Stimulated activated naive CD8-positive, alpha-beta T cell treated with anti-CD3 and anti-CD28 coated beads, Interleukin-15, Interleukin-2, amounts not matched to agents 100 ng/mL and 50 ng/mL, for 24 hours (primary cell): ENCODE data around the gene MTARC2.

ENCODE experiments used
- H3K27ac Mint-ChIP-seq: one replicate; pipeline ENCODE4 v1.8.0; 2021; ENCODE audit warnings: mild to moderate bottlenecking, mixed read lengths
- H3K27me3 Mint-ChIP-seq: one replicate; pipeline ENCODE4 v1.8.0; 2021; ENCODE audit warnings: mixed read lengths
- H3K36me3 Mint-ChIP-seq: one replicate; pipeline ENCODE4 v1.8.0; 2021; ENCODE audit warnings: low read depth, mixed read lengths
- H3K4me1 Mint-ChIP-seq: one replicate; pipeline ENCODE4 v1.8.0; 2021; ENCODE audit warnings: low read depth, mixed read lengths
- H3K4me3 Mint-ChIP-seq: one replicate; pipeline ENCODE4 v1.8.0; 2021; ENCODE audit warnings: mild to moderate bottlenecking, mixed read lengths
- H3K9me3 Mint-ChIP-seq: one replicate; pipeline ENCODE4 v1.8.0; 2021; ENCODE audit warnings: mixed read lengths

MTARC2 gene

GRCh38 chr1:220791956-220792355 lies 43.8 kb downstream of the MTARC2 start:
- Mint-ChIP-seq H3K4me3 (no peak overlapping the region), H3K4me1 (no peaks in the 10 kb centered on the region), H3K9me3 (no peaks in the 10 kb centered on the region), H3K36me3 (no peaks in the 10 kb centered on the region), H3K27ac (no peak overlapping the region), H3K27me3 (peaks cover 18% of the 10 kb centered on the region)

DNA sequence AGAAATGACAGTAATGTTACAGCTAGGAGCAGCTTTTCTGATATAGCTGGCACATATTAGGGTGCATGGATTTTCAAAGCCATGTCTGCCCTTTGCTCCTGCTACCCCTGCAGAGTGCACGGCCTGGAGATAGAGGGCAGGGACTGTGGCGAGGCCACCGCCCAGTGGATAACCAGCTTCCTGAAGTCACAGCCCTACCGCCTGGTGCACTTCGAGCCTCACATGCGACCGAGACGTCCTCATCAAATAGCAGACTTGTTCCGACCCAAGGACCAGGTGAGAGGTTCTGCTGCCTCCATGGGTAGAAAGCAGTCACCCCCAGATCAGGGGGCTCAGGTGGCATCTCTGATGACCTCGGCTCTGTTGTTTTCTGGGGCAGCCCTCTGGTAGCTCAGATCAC lies 48.4 kb downstream of the MTARC2 start:
- no peak overlapping the region for H3K27ac Mint-ChIP-seq
- H3K9me3 Mint-ChIP-seq, result no peaks in the 10 kb centered on the region
- no peaks in the 10 kb centered on the region for H3K4me1 Mint-ChIP-seq
- no peak overlapping the region for H3K4me3 Mint-ChIP-seq
- no peaks in the 10 kb centered on the region for H3K27me3 Mint-ChIP-seq
- no peaks in the 10 kb centered on the region for H3K36me3 Mint-ChIP-seq

DNA sequence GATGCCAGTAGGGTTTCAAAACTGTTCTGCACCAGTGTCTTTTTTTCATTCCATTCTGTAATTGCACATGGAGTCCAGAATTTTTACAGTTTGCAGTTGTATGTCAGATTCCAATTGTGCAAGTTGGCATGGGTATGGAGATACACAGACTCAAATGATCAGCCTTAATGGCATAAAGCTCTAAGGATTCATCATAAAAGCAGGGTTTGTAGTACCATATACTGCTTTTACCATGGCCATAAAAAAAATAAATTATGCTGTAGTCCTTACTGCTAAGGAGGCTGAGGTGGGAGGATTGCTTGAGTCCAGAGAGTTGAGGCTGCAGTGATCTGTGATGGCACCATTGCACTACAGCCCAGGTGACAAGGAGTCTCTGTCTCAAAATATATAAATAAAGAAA lies 48.9 kb downstream of the MTARC2 start:
- Mint-ChIP-seq H3K4me1 (no peaks in the 10 kb centered on the region), H3K27me3 (no peaks in the 10 kb centered on the region), H3K4me3 (no peak overlapping the region), H3K27ac (no peak overlapping the region), H3K9me3 (no peaks in the 10 kb centered on the region), H3K36me3 (no peaks in the 10 kb centered on the region)

DNA sequence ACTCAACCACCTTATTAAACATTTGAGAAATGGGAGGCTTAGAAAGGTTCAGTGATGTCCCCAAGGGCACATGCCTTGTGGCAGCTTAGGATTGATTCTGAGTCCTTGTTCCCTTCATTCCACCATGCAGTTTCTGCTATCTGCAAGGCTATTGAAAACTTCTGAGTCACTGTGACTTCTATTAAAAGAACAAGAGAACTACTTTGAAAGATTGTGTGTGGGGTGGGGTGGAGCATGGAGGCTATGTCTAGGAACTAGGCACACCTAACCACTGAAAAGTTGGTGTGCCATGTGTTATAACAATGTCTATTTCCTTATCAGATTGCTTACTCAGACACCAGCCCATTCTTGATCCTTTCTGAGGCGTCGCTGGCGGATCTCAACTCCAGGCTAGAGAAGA lies 49.4 kb downstream of the MTARC2 start:
- no peaks in the 10 kb centered on the region for H3K36me3 Mint-ChIP-seq
- H3K4me1 Mint-ChIP-seq, result no peaks in the 10 kb centered on the region
- H3K27me3 Mint-ChIP-seq, result peaks cover 2% of the 10 kb centered on the region
- no peak overlapping the region for H3K27ac Mint-ChIP-seq
- no peak overlapping the region for H3K4me3 Mint-ChIP-seq
- H3K9me3 Mint-ChIP-seq, result no peaks in the 10 kb centered on the region

DNA sequence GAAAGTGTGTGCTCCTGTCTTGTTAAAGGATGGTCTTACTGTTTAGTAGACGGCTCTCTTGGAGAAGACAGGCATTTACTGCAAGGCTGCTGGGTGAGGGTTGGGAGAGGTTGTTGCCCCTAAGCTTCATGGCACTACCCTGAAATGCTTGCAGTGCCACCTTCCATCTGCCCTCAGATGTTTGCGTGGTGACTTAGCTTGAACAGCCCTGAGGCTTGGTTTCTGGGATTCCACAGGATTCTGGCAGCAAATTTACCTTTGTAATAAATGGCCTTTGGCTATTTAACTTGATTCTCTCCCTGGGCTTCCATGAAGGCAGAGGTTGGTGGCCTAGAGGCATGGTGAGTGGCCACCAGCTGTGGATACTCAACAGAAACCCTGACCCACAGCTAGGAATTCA lies 50.2 kb downstream of the MTARC2 start:
- H3K27me3 Mint-ChIP-seq, result peaks cover 10% of the 10 kb centered on the region
- no peak overlapping the region for H3K4me3 Mint-ChIP-seq
- no peaks in the 10 kb centered on the region for H3K4me1 Mint-ChIP-seq
- H3K27ac Mint-ChIP-seq, result no peak overlapping the region
- no peaks in the 10 kb centered on the region for H3K9me3 Mint-ChIP-seq
- no peaks in the 10 kb centered on the region for H3K36me3 Mint-ChIP-seq

DNA sequence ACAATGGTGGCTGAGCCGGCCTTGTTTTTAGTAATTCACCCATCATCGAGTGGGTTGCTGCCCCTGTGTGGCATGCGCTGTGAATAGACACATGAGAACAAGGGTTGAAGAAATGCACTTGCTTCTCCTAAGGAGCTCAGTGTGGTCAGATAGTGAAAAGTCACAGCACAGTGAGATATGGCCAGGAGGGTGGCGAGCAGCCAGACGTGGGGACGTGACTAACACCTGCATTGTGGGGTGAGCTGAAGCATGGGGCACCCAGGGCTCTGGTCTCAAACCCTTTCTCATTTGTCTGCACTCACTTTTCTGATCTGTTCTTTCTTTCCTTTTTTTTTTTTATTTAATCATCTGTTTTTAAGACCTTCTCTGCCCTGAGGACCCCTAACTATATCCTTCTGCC lies 52.1 kb downstream of the MTARC2 start:
- Mint-ChIP-seq H3K9me3 (no peaks in the 10 kb centered on the region), H3K4me1 (no peaks in the 10 kb centered on the region), H3K36me3 (no peaks in the 10 kb centered on the region), H3K4me3 (no peak overlapping the region), H3K27ac (no peak overlapping the region), H3K27me3 (peaks cover 15% of the 10 kb centered on the region)

DNA sequence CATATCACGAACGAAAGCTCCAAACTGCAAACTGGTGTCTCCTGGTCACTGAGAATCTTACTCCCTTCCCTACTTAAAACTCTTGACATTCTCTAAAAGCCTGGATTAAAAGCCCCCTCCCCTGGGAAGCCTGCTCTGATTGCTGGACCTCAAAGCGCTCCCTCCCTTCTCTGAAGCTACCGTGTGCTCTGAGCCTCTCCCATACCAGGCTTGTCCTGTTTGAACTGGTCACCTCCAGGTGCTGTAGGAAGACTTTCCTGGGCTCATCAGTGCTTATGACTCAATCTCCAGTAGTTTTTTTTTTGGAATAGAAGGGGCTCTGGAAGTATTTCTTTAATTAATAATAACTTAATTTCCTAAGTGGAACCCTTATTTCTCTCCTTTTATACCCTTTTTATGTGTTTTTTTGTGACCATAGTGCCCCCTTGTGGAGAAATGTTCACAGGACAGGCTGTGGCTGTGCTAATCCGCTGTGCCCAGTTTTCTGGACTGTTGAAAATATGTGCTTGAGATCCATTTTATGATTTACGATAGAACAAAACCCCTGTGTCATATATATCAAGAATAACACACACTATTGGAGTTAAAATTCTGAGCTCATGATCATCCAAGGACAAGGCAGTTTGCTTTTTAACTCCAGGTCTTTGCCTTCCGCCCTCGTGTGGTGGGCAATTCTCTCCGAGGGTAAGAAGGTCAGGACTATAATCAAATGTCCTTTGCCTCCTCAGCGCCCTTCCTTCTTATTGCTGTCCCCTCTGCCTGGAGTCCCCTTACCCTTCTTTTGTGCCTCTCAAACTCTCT lies 55.5 kb downstream of the MTARC2 start:
- Mint-ChIP-seq H3K27me3 (peaks cover 15% of the 10 kb centered on the region), H3K9me3 (no peaks in the 10 kb centered on the region), H3K27ac (no peak overlapping the region), H3K4me1 (no peaks in the 10 kb centered on the region), H3K4me3 (no peak overlapping the region), H3K36me3 (no peaks in the 10 kb centered on the region)

DNA sequence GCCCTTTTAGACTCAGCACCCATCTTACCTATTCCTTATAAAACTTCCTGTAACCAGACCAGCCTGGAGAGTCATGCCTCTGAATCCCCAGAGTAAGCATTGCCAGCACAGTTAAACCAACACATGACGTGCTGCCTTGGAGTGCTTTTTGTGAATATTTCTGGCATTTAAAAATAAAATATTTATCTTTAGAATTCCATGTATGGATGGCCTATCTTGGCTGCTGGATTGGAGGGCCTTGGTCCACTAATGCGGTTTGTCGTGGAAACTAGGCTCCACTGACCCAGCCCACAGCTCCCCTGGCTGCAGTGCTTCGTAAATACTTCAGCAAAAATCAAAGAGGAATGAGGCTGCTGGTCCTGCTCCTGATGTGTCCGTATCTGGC lies 56.1 kb downstream of the MTARC2 start:
- H3K27me3 Mint-ChIP-seq, result peaks cover 15% of the 10 kb centered on the region
- H3K4me1 Mint-ChIP-seq, result no peaks in the 10 kb centered on the region
- H3K4me3 Mint-ChIP-seq, result no peak overlapping the region
- H3K9me3 Mint-ChIP-seq, result no peaks in the 10 kb centered on the region
- no peaks in the 10 kb centered on the region for H3K36me3 Mint-ChIP-seq
- no peak overlapping the region for H3K27ac Mint-ChIP-seq

- no peak overlapping the region for H3K27ac Mint-ChIP-seq
These were observed 58.3 kb downstream of the MTARC2 start for GRCh38 chr1:220806408-220806807.

DNA sequence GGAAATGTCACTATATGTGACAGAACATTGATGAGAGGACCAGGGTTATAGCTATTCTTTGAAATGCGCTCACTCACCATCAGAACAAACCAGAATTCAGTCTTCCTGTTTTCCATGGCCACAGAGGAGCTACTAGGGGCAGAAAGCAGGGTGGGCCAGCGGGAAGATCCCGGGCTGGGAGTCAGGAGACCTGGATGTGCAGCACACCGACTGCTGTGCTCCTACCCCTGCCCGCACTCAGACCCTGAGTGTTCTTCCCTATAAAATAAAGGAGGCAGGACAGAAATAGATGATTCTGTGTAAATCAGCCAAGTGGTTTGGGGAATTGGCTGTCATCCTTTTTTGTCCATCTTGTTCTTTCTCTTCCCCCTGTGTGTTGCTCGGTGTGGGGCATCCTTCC lies 59.6 kb downstream of the MTARC2 start:
- no peaks in the 10 kb centered on the region for H3K9me3 Mint-ChIP-seq
- H3K4me3 Mint-ChIP-seq, result no peak overlapping the region
- no peaks in the 10 kb centered on the region for H3K36me3 Mint-ChIP-seq
- H3K27ac Mint-ChIP-seq, result no peak overlapping the region
- H3K4me1 Mint-ChIP-seq, result peaks cover 3% of the 10 kb centered on the region
- H3K27me3 Mint-ChIP-seq, result peaks cover 18% of the 10 kb centered on the region

More at GRCh38 chr1:220806408-220806807, 58.3 kb downstream of the MTARC2 start:
- Mint-ChIP-seq H3K4me1 (peaks cover 3% of the 10 kb centered on the region), H3K36me3 (no peaks in the 10 kb centered on the region), H3K9me3 (no peaks in the 10 kb centered on the region), H3K4me3 (no peak overlapping the region), H3K27me3 (peaks cover 15% of the 10 kb centered on the region)

DNA sequence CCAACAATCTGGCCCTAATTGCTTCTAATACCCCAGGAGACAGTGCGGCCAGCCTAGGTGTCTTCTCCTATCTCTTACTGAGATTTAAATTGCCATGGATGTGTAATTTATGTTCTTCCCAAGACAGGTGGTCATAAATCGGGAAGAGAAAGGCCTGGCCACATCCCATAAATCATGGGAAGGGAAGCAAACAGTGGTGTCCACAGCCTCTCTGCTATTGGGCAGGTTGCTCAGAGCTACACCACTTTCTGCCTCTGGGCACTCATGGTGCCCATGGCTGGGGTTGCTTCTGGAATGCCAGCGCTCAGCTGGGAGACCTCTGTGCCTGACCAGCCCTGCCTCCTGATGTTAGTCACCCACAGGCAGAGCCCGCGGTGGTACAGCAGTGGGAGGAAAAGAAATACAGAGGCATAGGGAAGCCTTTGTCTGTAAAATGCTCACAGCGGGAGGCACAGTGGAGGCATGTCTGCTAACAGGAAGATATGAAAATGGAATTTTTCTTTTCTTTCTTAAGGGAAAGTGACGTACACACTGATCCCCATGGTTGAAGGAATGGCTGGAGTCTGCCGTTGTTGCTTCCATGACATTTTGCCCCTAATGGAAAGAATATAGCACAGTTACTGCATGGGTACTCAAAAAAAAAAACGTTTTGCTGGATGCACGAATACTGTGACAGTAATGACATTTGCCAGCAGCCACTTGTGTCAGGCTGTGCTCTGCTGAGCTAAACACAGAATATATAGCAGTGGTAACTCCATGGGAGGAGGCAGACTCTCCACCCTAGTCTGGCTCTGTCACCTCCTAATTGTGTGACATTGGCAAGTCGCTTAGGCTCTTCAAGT lies 60.4 kb downstream of the MTARC2 start:
- no peak overlapping the region for H3K27ac Mint-ChIP-seq
- no peak overlapping the region for H3K4me3 Mint-ChIP-seq
- H3K27me3 Mint-ChIP-seq, result peaks cover 15% of the 10 kb centered on the region
- H3K9me3 Mint-ChIP-seq, result no peaks in the 10 kb centered on the region
- peaks cover 3% of the 10 kb centered on the region for H3K4me1 Mint-ChIP-seq
- H3K36me3 Mint-ChIP-seq, result no peaks in the 10 kb centered on the region

- Mint-ChIP-seq H3K36me3 (no peaks in the 10 kb centered on the region), H3K27ac (no peak overlapping the region), H3K9me3 (no peaks in the 10 kb centered on the region), H3K4me1 (peaks cover 3% of the 10 kb centered on the region), H3K4me3 (no peak overlapping the region), H3K27me3 (peaks cover 16% of the 10 kb centered on the region)
These were observed 61.0 kb downstream of the MTARC2 start for GRCh38 chr1:220809187-220809550.

DNA sequence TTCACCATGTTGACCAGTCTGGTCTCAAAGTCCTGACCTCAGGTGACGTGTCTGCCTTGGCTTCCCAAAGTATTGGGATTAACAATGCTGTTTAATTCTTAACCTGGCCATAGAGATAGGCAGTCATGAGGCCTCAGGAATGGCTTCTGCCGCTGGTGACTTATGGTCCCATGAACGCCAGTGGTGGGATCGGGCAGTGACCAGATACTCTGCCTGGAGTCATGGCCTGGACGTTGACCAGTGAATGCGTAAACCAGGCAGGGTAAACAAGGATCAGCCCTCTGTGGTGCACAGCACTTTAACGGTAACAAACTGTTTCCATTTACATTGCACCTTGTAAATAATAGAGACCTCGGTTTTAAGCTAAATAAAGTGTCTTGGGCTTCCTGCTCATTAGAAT lies 61.6 kb downstream of the MTARC2 start:
- Mint-ChIP-seq H3K27ac (no peak overlapping the region), H3K36me3 (no peaks in the 10 kb centered on the region), H3K4me1 (peaks cover 3% of the 10 kb centered on the region), H3K9me3 (no peaks in the 10 kb centered on the region), H3K4me3 (no peak overlapping the region), H3K27me3 (peaks cover 16% of the 10 kb centered on the region)

DNA sequence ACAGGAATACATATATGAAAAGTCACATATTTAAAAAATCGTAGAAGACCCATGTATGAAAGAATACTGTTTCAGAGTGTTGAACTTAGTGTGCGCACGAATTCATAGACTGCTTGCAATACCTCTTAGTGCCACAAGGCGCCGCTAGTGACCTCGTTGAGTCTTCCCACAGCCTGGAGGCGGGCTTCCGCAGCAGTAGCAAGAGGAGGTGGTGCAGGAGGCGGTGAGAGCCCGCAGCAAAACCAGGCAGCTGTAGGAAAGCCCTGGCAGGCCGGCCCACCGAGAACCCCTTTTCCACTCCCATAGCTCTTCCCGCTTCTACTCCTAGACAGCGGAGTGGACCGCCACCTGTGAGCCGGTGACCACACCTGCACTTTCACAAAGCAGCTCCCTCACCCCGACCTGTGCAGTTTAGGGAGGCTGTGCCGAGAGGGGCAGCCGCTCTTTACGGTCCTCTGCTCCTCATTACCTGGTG lies 62.1 kb downstream of the MTARC2 start:
- H3K36me3 Mint-ChIP-seq, result no peaks in the 10 kb centered on the region
- no peak overlapping the region for H3K27ac Mint-ChIP-seq
- peaks cover 3% of the 10 kb centered on the region for H3K4me1 Mint-ChIP-seq
- H3K27me3 Mint-ChIP-seq, result peaks cover 16% of the 10 kb centered on the region
- no peaks in the 10 kb centered on the region for H3K9me3 Mint-ChIP-seq
- H3K4me3 Mint-ChIP-seq, result peak overlapping the region; percentile 18

- Mint-ChIP-seq H3K4me3 (no peak overlapping the region), H3K27me3 (peaks cover 16% of the 10 kb centered on the region), H3K36me3 (no peaks in the 10 kb centered on the region), H3K4me1 (peaks cover 3% of the 10 kb centered on the region), H3K27ac (no peak overlapping the region), H3K9me3 (no peaks in the 10 kb centered on the region)
These were observed 62.8 kb downstream of the MTARC2 start for GRCh38 chr1:220810963-220811362.
